ENCODE data around the gene MTAP.

The MTAP gene

DNA sequence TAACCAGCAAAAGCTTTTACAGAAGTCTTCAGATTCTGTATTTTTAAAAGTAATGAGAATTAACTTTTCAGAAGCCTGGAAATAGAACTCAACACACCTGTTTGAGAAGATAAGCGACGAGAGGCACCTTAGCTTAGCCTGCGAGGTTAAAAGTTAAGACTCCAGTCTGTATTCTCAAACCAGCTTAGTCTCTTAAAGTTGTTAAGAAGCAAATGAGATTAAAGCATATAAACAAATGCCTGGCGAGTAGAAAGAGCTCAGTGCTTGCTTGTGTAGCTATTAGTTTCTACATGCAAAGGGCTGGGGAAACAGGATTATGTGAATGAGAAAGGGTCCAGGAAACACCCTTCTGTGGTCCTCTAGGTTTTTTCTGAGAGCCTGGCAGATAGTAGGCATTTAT is 51.7 kb downstream of the MTAP start:
- DNase-seq: no peak

DNA sequence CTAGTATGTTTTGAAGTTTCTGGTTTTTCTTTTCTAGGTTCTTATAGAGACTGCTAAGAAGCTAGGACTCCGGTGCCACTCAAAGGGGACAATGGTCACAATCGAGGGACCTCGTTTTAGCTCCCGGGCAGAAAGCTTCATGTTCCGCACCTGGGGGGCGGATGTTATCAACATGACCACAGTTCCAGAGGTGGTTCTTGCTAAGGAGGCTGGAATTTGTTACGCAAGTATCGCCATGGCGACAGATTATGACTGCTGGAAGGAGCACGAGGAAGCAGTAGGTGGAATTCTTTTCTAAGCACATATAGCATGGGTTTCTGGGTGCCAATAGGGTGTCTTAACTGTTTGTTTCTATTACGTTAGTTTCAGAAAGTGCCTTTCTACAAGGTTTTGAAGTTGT is 52.2 kb downstream of the MTAP start:
- DNase-seq: no peak

DNA sequence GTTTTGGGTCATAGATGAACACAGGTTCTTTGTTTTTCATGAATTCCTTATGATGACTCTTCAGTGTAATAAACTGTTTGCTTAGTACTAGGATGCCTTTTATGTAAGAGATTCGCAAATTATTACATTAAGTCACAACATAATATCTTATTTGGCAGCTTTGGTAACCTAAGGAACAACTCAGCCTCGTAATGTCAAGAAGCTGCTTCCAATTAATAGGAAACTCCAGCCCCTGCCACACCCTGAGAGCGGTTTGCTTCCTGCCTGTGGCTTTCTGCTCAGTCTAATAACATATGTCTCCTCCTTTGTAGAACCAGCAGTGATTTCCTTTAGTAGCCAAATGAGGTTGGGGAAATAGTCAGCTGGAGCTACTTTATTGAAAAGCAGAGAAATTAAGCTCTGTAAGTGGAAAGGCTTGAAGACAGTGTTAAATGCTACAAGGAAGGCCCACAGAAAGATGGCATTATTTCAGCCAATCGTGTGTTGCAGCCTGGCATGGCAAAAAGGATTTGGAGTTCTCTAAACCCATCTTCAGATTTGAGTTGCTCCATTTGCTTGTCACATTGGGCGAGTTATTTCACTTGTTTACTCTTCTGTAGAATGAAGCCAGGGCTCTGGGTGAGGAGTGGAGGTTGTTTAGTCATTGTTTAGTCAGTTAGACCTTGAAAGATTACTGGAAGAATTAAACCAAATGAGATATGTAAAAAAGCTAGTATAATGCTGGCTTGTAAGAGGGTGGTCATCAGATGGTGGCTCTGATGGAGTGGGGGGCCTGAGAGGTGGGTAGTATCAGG is 54.1 kb downstream of the MTAP start:
- DNase-seq: no peak

DNA sequence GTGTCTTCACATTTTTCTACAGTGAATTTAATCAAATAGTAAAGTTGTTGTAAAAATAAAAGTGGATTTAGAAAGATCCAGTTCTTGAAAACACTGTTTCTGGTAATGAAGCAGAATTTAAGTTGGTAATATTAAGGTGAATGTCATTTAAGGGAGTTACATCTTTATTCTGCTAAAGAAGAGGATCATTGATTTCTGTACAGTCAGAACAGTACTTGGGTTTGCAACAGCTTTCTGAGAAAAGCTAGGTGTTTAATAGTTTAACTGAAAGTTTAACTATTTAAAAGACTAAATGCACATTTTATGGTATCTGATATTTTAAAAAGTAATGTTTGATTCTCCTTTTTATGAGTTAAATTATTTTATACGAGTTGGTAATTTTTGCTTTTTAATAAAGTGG is 60.4 kb downstream of the MTAP start:
- DNase-seq: no peak

DNA sequence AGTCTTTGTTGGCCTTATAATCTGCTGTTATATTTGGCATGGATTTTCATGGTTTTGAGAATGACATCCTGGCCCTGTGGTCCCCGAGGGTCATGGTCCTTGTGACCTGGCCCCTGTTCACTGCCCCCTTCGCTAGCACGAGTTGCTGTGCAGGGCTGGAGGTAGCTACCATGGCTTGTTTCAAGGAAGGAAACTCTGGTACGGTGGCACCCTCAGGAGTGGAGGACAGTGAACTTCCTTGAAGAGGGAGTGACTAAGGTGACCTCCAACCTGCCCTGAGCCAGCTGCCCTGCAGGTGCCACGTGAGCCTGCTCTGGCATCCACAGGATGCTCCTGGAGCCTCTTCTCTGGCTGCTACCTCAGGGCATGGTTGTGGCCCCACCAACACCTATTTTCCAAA is 62.1 kb downstream of the MTAP start:
- no peak for DNase-seq

DNA sequence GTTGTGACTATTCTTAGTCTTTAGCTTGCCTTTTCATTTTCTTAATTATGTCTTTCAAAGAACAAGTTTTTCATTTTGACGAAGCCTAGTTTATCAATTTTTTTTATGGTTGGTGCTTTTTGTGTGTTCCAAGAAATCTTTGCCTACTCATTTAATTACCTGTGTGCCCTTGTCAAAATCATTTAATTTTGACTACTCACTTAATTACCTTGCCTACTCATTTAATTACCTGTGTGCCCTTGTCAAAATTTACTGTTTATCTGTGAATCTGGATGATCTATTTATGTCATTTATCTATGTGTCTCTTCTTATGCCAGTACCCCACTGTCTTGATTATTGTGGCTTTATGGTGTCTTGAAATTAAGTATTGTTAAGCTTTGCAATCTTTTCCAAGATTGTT is 63.9 kb downstream of the MTAP start:
- no peak for DNase-seq

DNA sequence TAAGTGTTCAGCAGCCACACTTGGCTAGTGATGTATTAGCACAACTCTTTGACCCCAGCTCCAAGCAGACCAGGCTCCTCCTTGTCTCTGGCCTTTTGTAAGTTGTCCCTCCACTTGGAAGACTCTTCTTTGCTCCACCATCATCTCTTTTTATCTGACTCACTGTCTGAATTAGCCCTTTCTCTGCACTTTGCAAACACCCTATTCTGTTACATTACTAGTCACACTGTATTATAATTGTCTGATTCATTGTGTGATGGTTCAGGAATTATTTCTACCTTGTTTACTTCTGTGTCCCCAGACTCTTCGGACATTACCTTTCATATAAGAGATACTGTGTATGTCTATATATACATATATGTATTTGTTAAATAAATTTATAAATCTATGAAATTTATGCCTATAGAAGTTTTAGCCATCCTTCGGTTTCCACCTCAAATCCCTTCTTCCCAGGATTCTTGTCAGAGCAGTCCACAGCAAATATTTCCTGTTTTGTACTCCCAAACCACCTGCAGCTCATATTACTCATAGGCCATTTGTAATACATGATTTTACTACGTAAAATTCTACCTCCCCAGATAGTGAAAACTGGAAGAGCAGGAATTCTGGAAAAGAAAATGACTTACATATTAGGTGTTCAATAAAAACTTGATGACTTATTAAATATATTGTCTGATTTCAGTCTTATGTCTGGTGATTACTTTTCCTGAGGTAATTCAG is 69.0 kb downstream of the MTAP start:
- DNase-seq: no peak

DNA sequence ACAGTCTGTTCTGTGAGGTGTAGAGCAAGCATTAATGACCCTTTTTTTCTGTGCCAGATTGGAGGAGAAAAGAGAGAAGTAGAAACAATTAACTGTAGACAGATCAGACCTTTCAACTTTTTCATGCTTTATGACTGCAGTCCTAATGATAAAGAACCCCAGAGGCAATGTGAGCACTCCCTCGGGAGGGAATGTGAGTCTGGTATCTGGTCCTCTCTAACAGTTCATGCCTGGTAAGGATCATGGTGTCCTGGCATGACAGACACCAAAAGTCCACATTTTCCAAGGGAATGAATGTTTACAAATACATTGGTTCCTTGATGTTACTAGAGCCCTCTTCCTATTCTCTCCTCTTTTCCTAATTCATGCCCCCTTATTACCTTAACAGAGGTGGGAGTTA is 70.3 kb downstream of the MTAP start:
- DNase-seq: no peak

DNA sequence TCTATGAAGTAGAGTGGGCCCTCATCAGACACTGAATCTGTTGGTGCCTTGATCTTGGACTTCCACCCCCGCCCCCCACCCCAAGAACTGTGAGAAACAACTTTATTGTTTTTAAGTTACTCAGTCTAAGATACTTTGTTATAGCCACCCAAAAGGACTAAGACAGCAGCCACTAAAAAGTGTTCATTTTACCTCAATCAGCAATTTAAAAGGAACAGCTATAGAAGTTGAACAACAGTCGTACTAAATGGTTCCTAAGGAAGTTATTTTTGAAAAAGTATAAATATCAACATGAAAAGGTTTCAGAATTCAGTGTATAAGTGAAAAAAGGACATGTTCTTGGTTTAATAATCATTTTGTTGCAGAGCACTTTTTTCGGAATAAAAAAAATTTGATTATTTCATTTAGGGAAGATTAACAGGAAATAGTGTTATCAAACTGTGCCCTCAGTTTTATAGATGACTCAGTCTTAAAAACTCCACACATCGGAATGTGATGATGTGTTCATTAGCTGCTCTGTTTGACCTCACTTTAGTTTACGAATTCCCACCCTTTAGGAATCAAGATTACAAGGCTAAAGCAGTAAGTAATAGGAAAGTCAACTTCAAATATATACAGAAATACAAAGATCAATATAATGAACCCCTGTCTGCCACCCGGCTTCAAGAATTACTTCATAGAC is 71.2 kb downstream of the MTAP start:
- no peak for DNase-seq

DNA sequence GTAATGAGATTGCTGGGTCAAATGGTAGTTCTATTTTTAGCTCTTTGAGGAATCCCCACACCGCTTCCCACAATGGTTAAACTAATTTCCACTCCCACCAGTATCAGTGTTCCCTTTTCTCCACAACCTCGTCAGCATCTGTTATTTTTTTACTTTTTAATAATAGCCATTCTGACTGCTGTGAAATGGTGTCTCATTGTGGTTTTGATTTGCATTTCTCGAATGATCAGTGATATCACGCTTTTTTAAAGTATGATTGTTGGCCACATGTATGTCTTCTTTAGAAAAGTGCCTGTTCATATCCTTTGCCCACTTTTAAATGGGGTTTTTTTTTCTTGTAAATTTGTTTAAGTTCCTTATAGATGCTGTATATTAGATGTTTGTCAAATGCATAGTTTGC is 73.5 kb downstream of the MTAP start:
- no peak for DNase-seq

DNA sequence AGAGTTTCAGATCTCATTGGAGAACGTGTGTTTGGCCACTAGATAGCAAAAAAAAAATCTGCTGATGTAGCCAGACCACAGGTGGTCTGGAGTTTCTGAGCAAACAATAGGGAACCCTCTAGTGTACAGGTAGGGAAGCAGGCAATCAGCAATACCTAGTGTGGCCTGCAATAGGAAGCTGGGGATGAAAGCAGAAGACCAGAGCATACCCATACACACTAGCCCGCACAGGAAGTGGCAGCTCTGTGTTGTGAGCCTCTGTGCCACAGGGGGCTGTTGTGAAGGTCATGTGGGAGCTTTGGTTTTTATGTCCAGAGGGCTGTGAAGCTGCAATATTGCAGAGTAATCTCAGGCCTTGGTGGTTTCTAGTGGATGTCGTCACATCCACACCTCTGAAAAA is 81.2 kb downstream of the MTAP start:
- no peak for DNase-seq

DNA sequence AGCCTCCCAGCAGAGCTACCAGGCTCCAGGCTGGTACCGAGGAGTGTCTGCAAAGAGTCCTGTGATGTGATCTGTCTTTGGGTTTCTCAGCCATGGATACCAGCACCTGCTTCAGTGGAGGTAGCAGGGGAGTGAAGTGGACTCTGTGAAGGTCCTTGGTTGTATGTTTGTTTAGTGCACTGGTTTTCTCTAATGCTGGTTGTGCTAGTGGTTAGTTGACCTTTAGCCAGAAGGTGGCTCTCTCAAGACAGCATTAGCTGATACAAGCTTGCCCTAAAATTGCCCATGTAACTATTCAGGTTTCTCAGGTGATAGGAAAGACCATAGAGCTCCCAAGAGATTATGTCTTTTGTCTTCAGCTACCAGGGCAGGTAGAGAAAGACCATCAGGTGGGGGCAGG is 87.2 kb downstream of the MTAP start:
- DNase-seq: no peak

DNA sequence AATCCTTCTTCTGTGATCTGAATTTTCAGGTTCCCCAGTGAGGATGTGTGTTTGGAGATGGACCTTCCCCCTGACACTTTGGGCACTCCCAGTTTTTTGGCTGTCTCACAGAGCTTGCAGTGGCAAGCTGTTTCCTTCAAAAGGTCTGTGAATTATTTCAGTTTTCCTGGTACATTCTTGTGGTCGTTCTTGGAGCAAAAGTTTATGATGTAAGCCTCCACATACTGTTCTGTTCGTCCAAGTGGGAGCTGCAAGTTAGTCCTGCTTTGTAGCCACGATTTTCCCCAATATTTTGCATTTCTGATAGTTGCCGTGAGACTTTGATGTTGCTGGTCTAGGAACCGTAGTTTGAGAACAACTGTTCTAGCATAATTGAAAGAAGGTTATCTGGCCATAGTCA is 88.3 kb downstream of the MTAP start:
- DNase-seq: no peak

DNA sequence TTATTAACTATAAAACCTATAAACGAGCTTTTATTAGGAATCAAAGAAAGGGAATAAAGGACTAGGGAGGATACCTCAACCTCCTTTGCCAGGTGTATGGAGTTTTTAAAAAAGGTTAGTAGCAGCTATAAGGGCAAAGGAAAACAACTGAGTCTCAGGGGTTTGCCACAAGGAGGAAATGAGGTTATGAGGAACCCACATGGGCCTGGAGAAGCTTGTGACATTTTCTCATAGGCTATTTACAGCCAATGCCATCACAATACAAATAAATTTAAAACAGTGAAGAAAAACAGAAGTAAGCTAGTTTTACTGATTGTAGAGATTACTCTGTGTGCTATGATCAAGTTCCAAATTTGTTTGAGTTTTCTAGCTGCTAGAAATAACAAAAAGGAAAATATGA is 99.1 kb downstream of the MTAP start:
- DNase-seq: no peak

DNA sequence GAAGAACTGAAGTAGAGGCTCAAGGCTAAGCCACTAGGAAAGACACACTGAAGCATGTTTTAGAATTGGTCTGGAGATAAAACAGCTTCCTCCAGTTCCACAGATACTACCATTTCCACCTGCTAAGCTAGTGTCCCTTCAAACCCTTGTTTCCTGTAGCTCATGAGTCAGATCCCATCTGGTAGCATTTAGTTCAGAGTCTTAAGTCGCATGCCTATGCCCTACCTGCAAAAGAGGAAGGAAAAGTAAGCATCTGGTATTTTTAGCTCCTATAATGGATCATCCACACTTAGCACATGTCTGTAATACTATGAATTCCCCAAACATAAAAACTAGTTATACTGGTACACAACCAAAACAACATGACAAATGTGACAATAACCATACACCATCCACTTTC is 99.7 kb downstream of the MTAP start:
- DNase-seq: no peak

DNA sequence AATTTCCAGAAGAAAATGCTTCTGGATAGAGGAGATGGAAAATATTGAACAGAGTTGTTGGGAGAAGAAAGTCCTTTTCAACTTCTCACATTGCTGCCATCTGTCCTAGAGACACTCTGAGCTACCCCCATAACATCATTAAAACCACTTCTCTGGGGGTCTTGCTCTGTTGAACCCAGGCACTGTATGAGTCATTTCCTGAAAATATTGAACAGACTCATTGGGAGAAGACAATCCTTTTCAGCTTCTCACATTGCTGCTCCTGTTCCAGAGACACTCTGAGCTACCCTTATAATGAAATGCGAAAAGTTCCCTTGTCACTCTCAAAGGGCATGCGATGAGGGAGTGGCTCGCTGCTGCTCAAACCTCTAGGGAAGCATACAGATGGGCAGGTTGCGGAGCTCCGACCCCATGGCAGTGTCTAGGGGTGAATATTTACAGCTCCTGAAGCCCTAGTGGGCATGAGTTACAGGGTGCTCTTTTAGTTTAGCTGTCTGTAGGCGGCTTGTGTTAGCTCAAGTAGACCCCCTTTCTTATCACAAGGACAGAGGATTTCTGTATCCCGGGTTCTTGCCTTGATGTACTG is 101.0 kb downstream of the MTAP start:
- no peak for DNase-seq

DNA sequence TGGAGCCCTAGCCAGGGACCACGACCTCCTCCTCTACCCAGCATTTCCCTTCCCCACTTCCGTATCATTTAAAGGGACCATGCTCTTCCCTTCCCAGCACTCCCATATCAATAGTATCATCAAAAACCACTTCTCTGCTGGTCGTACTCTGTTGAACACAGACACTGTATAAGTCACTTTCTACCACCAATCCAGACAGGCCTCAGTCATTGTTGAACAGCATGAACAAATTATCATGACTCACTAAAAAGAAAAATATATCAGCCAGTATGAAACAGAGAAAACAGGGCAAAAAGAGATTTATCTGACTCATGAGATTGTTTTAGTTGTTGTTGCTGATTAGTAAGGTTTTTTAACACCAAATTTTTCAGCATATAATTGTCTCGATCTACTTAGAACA is 101.9 kb downstream of the MTAP start:
- DNase-seq: no peak

DNA sequence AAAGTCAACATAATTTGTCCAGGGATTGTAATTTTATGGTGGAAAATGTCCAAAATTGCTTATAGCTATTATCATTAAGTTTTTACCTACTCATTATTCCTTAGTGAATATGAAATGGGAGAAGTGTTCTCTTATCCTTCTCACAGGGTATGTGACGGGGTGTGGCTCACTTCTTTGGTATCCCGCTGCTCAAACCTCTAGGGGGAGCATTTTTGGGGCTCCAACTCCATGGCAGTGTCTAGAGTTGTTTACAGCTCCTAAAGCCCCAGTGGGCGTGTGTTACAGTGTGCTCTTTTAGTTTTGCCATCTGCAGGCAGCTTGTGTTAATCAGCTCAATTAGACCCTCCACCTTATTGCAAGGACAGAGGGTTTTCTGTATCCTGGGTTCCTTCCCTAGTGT is 102.3 kb downstream of the MTAP start:
- DNase-seq: no peak

DNA sequence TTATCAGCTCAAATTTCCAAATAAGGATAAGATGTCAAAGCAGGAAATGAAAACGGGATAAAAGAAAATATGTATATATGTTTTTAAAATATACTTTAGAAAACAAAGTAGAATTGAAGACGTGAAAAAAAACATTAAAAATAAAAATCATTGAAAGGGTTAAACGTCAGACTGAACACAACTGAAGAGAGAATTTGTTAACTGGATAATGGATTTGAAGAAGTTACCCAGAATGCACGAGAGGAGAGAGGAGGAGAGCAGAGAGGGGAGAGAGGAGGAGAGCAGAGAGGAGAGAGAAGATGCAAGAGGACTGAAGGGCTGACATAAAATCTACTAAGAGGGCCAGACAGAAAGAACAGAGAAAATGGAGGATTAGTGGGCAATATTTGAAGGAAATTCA is 103.8 kb downstream of the MTAP start:
- DNase-seq: no peak

DNA sequence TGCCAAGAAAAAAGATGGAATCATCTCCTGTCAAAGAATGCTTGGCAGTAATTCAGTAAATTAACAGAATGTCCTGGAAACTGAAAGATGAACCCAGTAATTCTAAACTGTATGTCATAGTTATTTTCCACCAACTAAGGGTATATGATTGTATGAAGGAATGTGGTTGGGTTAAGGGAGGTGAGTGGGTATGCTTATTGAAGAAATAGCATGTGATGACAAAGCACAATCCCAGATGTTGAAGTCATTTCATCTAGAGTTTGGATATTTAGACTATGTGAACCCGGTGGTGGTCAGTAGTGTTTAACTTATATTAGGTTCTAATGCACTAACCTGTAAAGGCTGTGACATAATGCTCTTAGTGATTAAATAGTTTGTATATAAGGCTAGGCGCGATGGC is 104.4 kb downstream of the MTAP start:
- no peak for DNase-seq

DNA sequence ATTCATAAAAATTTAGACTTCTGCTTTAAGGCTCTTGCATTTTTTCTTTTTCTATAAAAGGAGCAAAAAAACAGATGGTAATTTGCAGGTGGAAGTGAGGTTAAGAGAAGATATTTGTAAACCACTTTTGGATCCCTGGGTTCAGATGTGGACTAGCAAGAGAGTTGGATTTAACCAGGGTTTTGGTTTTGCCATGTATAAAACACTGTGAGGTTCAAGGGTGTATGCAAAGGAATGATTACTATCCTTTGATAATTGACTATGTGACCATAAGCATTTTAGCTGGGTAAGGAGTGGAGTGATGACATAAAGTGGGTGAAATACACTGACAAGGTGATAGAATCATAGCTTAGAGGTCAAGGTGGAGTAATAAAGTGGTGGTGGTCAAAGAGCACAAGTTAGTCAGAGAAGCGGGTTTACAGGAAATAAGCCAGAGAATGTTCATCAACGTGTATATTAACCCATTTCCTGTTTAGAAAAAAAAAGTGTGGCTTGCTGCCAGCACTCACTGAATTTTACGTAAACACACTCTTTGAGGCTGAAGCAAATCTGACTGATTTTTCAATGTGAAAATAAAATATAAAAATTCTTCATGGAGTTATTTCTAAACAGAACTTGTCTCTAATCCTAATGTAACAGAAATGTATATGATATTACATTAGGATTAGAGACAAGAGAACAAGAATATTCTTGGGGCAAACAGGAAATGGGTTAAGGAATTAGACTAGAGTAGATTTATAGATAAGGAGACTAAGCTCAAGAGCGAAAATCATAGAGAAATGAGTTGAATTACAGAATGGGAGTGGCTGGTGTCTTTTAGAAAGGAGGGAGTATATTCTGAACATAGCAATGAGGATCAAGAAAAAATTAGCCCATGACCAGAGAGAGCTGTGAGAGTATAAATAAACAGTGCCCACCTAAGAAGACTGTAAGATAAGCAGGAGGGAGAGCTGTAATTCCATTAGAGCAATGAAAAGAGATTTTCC is 117.2 kb downstream of the MTAP start:
- DNase-seq: no peak

DNA sequence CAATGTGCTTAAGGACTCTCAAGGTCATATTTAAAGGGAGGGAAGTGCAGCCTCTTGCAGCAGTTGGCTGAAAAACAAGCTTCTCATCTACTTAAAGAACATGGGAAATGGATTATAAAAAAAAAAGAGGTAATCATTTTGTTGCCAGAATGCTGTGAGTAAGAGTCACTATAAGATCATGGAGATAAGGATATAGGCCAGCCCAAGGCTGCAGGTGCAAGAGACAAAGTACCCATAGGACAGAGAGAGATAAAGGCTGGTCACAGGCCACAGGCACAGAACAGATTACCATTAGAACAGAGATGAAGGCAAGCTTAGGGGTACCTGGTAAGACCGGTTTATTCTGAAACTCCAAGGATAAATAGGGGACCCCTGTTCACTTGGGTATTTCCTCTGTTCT is 121.3 kb downstream of the MTAP start:
- DNase-seq: no peak

DNA sequence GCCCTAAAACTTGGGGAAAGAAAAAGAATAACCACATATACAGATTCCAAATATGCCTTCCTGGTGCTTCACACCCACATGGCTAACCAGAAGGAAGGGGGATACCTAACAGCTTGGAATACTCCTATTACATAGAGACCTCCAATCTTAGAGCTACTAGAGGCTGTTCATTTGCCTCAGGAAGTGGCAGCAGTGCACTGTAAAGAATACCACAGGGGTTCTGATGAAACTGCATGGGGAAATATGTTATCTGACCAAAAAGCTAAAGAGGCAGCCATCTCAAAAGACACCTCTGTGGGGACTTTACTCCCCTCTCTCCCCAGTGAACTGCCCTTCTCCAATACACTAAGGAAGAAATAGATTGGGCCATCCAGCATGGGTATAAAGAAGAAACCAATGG is 125.3 kb downstream of the MTAP start:
- DNase-seq: no peak

All from activated gamma-delta T cell (primary cell).